Stimulated activated CD8-positive, alpha-beta memory T cell treated with anti-CD3 and anti-CD28 coated beads, Interleukin-12 subunit alpha, Interleukin-12 subunit beta, amount 100 ng/mL, for 24 hours (primary cell): ENCODE results near the gene CLDN20.
"Not testable (repeated sequence)": the region's sequence is repeated elsewhere in the genome, so short reads cannot be mapped to it uniquely, and the experiment has no call there.

ENCODE experiments used
- DNase-seq: peaks from one replicate; pipeline ENCODE4 v3.0.0-alpha.2; 2020; ENCODE audit errors: extremely low read depth

CLDN20 gene

DNA sequence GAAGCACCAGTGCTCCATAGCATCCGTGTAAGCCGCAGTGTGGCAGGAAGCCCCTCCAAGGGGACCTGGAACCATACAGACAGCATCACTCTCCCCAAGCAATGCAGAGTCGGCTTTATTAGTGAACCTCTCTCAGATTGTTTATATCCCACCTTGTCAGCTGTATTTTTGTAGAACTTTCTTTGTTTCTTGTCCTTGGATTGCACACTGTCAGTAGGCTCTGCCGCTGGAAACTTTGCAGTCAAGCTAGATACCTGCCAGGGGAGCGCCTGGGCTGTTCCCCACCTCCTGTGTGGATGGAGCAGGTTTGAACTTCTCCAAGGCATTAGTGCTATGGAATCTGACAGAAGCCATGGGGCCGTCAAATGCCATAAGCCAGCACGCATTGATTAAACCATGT lies 18.6 kb upstream of the CLDN20 start:
- DNase-seq, result no peak

DNA sequence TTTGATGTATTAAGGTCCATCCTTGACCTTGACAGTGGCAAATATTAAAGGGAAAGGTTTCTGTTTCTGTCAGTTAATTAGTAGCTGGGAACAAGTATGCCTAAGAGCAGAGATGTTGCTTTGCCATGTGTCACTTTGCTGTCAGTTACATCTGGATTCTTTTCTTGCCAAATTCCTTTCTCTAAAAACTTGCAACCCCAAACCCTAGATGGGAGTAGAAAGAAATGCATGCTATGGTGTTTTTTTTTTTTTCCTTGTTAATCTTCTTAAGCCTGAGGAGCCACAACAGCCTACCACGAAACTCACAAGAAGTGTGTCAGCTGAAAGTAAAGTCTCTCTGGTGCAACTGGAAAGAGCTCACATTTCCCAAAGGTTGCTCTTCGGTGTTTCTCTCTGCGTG lies 18.0 kb upstream of the CLDN20 start:
- no peak for DNase-seq

DNA sequence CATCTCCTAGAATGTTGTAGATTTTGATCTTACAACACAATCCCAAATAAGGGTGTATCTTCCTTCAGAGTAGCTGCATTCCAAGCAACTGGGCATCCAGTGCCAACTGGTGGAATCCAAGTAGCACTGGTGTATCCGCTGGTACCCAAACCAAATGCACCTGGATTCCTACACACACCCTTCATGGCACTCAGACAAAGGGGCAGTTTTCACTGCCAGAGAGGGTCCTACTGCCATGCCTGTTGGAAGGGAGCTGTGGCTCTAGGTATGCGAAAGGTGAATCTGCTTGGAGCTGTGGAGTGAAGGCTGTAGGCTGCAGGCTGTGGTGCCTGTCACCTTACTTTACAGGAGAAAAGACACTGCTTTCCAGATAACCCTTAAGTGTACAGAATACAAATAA lies 17.0 kb upstream of the CLDN20 start:
- DNase-seq, result no peak

DNA sequence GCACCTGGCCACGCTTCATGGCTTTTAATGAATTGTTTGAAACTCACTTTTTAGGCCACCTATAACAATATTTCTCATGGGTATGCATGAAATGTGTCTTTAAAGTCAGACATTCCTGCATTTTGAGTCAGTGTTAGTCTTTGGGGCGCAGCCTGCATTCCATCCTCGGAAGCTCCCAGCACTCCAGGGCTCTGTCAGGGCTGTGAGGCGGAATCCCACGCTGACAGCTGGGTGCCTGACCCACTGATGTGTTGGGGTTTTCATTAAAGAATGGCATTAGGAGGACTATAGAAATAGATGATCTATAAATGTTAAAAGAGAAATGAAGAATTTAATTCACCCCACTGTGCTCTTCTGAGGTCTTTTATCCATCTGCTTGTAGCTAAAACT lies 16.2 kb upstream of the CLDN20 start:
- no peak for DNase-seq

DNA sequence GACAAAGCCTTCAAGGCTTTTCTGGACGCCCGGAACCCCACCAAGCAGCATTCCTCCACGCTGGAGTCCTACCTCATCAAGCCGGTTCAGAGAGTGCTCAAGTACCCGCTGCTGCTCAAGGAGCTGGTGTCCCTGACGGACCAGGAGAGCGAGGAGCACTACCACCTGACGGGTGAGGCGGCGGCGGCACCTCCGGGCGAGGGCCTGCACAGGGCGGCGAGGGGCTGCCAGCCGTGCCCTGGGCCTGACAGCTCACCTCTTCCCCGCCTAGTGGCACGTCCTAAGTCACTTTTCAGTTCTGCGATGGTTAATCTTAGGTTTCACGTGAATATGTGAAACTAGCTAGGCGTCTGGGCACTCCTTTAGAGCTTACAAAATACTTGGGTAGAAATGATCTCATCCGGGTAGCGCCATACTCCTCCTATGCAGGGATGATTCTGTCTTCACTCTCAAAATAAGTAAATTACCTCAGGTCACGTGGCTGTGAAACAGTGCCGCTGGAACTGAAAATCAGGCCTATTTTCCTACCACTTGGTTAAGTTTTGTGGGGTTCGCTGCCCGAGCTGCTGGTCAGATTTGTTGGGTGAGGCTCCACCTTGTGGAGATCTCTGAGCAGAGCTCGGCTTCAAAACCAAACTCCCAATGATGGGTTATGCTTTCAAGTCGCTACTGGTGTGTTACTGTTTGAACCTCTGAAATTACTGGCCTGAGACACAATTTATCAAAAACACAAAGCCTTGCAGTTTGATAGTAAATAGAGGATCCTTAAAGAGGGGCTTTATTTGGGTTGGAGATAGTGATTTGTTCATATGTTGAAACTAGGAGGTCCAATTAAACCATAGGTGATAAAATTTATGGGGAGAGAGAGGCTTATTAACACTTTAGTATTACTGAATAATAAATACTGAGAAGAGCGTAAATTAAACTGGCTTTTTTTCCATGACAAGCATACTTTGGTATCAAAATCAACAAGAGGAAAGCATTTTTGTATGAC lies 15.5 kb upstream of the CLDN20 start:
- DNase-seq, result no peak

DNA sequence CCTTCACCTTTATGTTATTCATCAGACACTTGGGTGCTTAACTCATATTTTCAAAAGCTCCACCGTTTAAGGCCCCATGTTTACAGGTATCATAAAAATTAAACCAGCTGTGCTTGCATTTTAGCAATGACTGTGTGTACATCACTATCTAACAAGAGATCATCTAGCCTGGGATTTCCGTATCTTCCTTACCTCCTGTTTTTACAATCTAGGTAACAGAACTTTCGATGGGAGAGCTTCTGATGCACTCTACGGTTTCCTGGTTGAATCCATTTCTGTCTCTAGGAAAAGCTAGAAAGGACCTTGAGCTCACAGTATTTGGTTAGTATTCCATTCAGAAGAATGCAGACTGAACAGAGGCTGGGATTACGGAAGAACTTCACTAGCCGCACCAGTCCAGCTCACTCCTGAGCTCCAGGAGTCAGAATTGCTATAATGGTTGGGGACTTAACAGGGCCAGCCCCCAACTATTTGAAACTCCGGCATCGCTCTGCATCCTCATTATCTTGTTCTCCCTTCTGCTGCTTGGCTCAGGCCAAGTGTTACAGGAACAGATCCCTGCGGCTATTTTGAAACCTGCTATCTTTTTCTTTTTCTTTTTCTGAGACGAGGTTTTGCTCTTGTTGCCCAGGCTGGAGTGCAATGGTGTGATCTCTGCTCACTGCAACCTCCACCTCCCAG lies 13.0 kb upstream of the CLDN20 start:
- no peak for DNase-seq

DNA sequence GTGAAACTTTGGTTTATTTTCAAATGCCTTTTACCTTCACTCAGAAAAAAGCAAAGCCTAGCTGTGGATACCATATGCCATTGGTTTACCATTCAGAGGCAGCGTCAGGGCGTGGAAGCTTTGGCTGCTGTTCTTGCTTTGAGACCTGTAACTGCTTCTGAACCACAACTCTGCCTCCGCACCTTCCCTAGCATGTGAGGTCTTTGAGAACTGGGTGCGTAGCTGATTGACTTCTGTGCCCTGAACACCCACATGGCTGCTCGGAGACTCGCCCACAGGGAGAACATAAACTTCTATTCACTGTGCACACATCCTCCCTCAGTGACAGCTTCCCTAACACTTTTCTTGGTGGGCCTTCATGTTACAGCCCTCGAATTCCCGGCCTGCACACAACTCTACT lies 11.2 kb upstream of the CLDN20 start:
- DNase-seq, result no peak

DNA sequence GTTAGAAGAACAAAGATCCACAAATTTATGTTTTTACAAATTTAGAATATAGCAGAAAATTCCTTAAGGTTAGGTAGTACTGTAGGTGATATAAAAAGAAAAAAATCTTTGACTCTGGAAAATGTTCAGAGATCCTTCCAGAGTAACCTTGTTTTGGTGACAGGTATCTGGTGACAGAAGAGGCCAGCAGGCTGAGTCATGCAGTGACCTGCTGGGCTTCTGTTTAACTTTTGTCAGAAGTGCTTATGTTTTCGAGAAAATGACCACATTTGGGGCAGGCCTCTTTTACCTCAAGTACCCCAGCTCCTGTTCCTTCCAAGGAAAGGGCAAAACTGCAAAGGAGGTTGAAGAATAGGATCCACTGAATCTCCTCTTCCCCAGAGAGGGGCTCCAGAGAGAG lies 10.5 kb upstream of the CLDN20 start:
- no peak for DNase-seq

DNA sequence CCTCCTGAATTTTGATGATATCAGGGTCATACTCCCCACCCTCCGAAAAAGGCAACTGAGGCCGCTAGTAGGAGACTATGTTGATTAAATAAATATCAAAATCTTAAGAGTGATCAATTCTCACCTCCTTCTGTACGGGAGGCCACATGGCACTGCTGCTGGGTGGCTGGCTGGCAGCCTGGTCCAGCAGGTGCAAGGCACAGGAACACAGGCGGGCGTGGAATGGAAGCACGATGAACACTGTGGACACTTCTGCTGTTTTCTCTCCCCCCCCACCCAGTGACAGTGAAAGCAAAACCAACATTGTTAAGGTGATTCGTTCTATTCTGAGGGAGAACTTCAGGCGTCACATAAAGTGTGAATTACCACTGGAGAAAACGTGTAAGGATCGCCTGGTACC lies 9.7 kb upstream of the CLDN20 start:
- DNase-seq, result no peak

DNA sequence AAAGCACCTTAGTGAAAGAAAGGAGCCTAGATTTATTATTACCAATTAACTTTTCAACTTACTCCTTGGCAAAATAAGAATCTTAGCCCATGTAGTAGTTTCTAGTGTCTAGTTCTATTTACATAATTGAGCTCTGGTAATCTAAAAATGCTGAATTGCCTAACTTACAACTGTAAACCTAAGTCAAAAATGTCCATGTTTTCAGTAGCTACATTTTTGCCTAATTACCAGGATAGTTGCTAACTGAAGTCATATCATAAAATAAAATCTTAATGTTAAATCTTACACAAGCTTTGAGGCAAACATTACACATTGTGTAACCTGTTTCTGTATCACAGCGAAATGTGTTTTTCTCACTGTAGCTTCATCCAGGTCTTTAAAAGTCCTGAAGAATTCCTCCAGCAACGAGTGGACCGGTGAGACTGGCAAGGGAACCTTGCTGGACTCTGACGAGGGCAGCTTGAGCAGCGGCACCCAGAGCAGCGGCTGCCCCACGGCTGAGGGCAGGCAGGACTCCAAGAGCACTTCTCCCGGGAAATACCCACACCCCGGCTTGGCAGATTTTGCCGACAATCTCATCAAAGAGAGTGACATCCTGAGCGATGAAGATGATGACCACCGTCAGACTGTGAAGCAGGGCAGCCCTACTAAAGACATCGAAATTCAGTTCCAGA lies 7.6 kb upstream of the CLDN20 start:
- no peak for DNase-seq

DNA sequence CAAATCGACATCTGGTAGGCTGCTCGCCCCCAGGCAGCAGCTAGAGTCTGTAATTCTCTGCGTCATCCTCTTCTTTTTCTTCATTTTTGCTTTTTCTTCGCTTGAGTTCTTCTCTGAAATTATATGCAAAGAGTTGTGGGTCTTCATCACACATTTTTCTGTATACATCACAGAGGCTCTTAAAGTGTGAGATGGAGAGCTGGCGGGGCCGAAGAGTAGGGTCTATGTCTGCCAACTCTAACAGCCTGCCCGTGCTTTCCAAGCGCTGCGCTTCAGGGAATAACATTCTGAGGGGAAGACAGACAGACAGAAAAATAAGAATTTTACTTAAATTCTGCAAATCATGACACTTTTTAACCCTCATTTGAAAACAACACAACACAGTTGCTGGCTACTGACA lies 6.0 kb upstream of the CLDN20 start:
- DNase-seq, result no peak

DNA sequence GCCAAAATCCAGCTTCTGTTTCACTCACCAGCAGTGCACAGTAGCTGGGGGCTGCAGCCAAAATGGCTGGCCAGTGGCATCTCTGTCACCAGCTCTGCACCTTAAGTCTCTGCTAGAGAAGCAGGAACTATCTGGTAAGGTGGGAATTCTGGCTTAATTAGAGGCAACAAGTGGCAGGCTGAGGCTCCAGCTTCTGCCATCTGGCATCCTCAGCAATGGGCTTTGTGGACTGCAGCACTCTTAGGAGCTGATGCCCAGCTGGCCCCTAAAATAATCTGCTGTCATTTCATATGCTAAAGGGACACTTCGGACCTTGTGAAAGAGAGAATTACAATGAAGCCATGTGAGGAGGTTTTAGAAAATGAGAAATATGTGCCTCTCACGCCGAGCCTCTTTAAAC lies 4.6 kb upstream of the CLDN20 start:
- DNase-seq, result no peak

DNA sequence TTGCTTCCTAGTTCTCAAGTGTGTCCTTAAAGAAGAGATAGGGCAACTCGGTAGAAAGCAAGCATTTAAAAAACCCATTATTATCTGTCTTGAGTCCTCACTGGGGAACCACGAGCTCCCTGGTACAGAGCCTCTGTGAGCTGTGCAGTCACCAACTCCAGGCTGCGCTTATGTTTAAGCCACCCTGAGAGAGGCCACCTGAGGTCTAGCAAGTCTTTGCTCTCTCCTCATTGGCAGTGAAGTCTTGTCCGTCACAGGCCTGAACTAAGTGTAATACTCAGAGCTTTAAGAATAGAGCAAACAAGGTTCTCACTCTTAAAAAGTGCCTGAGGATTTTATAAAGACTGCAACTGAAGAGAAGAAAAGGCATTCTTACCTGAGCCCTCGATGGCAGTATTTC lies 3.9 kb upstream of the CLDN20 start:
- DNase-seq, result no peak

DNA sequence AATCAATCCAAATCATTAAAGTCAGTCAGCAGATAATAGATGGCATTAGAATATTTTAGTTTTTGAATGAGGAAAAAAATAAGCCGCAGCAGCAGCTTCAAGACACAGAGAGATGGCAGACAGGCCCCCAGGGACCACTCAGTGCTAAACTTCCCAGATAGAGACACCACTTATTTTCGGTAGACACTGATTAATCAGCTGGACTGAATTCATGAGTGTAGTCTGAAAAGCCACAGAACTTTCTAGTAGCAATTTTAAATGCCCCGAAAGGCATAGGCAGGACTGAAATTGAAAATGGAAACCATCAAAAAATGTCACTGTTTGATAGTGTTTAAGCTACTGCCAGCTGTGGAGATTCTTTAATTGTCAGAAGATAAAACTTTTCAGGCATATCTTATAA lies 3.1 kb upstream of the CLDN20 start:
- no peak for DNase-seq

DNA sequence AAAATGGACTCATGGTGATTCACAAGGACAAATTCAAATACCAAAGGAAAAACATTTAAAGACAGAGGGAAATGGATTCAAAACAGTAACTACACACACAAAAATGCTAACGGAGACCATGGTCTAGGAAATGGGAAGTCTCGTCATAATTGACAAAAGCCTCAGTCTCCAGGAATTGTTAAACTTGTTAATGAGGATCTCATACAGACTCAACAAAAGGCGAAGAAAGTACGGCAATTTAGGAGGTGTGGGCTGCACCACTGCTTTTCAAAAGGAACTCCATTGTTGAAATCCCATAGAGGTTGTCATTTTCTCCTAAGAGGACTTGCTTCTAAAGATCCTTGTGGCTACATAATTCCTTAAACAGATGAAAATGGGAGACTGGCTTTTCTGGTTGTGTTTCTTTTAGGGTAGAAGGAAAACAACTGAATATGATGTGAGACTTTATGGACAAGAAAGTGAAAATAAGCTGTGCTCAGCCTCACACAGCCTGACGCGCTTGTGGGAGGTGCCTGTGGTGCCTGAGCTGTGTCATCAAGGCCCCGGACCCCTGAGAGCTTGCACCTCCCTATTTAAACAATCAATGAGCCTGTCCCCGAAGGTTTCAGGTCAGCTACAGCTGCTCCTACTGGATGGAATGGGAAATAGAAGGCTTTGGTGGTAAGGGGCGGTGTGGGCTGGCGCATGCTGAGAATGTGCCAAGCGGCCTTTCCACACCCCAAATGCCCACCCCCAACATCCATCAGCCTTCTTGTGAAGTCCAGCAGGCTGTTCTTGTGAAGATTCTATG lies 2.5 kb upstream of the CLDN20 start:
- DNase-seq, result no peak

DNA sequence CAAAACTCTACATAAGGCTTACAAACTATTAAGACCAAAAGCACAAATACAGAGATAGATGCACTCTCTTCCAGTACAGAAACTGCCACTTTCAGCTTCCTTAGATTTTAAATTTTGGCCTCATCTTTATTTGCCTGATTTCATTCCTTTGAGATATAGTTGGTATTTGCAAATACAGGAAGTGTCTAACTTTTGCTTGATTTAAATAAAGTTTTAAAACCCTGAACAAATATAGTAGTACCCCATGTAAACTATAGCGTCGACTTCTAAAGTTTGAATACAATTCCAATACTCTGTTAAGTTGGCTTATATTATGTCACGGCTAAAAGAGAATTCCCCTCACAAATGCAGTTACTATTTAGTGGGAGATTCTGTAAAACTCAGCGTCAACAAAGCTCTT lies 1.2 kb upstream of the CLDN20 start:
- no peak for DNase-seq

DNA sequence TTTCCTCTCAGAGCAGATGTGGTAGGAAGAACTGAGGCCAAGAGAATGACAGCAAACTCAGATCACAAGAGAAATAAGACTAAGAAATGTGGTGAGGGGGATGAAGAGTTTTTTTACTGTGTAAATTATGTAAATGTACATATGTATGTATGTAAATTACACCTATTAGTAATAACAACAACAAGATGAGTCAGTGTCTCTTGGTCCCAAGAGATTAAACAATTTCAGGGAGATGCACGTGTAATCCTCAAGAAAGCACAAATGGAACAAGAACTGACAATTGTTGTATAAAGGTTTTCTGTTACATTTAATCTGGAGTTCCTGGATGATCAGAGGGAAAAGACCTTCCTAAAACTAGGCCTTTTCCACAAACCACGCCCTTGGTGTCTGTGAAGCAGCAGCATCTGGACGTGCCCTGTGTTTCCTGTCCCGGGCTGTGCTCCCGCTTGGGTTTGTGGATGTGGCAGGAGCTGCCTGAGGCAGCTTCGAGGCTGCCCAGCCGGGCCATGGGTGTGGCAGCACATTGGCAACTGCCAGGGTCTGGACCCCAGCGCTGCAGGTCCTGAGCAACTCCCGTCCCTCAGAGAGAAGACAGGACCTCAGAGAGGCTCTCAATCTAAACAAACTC lies 994 bp downstream of the CLDN20 start:
- DNase-seq, result no peak

DNA sequence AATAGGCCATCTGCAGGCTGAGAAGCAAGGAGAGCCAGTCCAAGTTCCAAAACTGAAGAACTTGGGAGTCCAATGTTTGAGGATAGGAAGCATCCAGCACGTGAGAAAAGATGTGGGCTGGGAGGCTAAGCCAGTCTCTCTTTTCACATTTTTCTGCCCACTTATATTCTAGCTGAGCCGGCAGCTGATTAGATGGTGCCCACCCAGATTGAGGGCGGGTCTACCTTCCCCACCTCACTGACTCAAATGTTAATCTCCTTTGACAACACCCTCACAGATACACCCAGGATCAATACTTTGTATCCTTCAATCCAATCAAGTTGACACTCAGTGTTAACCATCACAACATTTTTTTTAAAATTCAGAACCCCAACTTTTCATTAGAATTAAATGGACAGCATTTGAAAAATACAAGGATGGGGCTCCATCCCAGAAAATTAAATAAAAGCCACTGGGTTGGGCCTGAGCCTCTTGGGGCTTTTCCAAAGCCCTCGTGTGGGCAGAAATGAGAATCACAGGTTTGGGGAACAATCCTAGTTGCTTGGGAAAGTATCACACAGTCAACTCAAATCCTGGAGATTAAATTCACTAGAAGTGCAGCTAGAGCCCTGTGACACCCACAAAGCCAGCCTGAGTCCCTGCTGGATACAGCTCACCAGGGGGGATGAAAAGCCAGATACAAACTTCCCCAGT lies 2.2 kb downstream of the CLDN20 start:
- DNase-seq, result no peak

DNA sequence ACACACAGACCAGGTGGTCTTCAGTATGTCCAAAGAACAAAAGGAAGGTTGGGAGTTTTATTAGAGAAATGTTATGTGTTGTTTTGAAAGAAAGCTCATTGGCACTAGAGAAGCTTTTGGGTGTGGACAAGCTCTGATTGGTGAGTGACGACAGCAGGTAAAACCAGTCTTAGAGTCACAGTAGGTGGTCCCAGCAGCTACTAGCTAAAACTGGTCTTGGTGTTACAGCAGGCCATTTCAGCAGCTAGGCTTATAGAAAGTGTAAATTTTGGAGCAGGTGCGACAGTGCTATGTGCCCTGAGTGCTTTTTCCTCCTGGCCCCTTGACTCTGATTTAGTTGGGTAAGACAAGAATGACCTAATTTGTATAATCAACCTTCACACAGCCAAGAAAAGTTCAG lies 3.6 kb downstream of the CLDN20 start:
- no peak for DNase-seq

DNA sequence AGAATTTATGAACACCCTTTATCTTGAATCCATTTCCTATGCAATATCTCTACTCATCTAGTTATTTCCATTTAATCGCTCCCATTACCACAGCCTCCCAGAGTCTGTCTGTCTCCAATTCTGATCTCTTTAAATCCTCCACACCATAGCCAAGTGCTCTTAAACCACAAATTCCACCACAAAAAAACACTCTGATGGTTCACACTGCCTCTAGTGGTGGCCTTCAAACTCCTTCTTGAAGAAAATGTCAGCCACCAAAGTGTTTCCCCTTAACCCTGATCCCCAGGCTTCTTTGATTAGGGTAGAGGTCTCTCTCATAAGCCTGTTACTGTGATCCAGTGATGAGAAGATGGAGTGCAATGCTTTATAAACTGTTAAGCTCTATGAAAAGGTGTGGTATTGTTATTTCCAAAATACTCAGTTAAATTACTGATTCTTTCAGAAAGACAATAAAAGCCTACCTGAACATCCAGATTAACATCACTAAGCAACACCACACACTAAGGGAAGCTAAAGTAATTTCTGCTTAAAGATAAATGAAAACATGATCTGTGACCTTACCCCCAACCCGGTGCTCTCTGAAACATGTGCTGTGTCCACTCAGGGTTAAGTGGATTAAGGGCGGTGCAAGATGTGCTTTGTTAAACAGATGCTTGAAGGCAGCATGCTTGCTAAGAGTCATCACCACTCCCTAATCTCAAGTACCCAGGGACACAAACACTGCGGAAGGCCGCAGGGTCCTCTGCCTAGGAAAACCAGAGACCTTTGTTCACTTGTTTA lies 4.5 kb downstream of the CLDN20 start:
- DNase-seq, result not testable (repeated sequence)
